SK-N-SH treated with all-trans-retinoic acid at 6 μM for 48 hours (cell line): Measurements from ENCODE around the gene JMJD8.

ENCODE experiments used
- CSDC2 ChIP-seq: fragments of 250-450 bp; sonication (Bioruptor Pico); IDR thresholded peaks from 2 replicates; pipeline ENCODE4 v1.5.0; 2020; ENCODE audit warnings: mild to moderate bottlenecking, moderate library complexity
- ESRRG ChIP-seq: fragments of 250-450 bp; sonication (Bioruptor Pico); IDR thresholded peaks from 2 replicates; pipeline ENCODE4 v1.6.1; 2021; ENCODE audit warnings: mild to moderate bottlenecking
- OSR1 ChIP-seq: fragments of 250-450 bp; sonication (Bioruptor Pico); IDR thresholded peaks from 2 replicates; pipeline ENCODE4 v1.8.0; 2022; ENCODE audit warnings: moderate library complexity, mild to moderate bottlenecking, inconsistent platforms
- RARB ChIP-seq: fragments of 250-450 bp; sonication (Bioruptor Pico); IDR thresholded peaks from 2 replicates; pipeline ENCODE4 v1.8.0; 2021; ENCODE audit warnings: mild to moderate bottlenecking, moderate library complexity
- SNAI2 ChIP-seq: fragments of 250-450 bp; sonication (Bioruptor Pico); IDR thresholded peaks from 2 replicates; pipeline ENCODE4 v1.5.0; 2020; ENCODE audit warnings: mild to moderate bottlenecking, moderate library complexity
- TOX ChIP-seq: fragments of 250-450 bp; sonication (Bioruptor Pico); IDR thresholded peaks from 2 replicates; pipeline ENCODE4 v1.8.0; 2021; ENCODE audit warnings: mild to moderate bottlenecking, moderate library complexity, borderline replicate concordance
- TF ChIP-seq, protein P1 (sequence below): fragments of 250-450 bp; sonication (Bioruptor Pico); IDR thresholded peaks from 2 replicates; pipeline ENCODE4 v1.5.1; 2020; ENCODE audit warnings: low read depth, mild to moderate bottlenecking, moderate library complexity

DNA sequence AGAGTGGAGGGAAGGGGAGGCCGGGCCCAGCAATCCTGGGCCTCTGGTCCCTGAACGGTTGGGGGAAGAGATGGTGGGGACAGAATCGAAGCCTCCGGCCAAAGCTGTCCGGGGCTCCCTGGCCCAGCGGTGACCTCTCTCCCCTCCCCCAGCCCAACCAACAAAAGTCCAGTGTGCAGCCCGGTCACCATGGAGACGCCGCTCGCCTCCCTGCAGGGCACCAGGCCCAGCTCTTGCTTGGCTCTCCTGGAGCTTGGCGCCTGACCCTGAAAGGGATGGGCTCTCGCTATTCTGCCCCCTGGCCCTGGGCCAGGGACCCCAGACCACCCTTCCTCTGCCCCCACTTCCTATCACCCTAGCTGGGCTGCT is 32.0 kb upstream of the JMJD8 start:
- TF ChIP-seq, protein P1, sequence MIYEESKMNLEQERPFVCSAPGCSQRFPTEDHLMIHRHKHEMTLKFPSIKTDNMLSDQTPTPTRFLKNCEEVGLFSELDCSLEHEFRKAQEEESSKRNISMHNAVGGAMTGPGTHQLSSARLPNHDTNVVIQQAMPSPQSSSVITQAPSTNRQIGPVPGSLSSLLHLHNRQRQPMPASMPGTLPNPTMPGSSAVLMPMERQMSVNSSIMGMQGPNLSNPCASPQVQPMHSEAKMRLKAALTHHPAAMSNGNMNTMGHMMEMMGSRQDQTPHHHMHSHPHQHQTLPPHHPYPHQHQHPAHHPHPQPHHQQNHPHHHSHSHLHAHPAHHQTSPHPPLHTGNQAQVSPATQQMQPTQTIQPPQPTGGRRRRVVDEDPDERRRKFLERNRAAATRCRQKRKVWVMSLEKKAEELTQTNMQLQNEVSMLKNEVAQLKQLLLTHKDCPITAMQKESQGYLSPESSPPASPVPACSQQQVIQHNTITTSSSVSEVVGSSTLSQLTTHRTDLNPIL (CRISPR knock-in tag), result no peak
- TF ChIP-seq CSDC2 (CRISPR knock-in tag), result no peak
- TF ChIP-seq OSR1, result no peak
- no peak for TF ChIP-seq TOX (CRISPR knock-in tag)
- TF ChIP-seq RARB (CRISPR knock-in tag), result no peak
- TF ChIP-seq ESRRG (CRISPR knock-in tag), result no peak
- TF ChIP-seq SNAI2, result no peak
